HepG2 (cell line): ENCODE results near the gene CEP164. TPM values are rescaled to one million over a fixed set of nuclear protein-coding genes. Genes with fewer than 3 reads are reported as not detected.

Experiments used
- ARNTL ChIP-seq: sonication (generic); formaldehyde crosslinking; IDR thresholded peaks from 2 replicates; pipeline ENCODE4 v1.4.0; 2020; ENCODE audit warnings: mild to moderate bottlenecking, missing genetic modification reagents
- ATM ChIP-seq: fragments of 450-650 bp; IDR thresholded peaks from 2 replicates; pipeline ENCODE4 v1.7.1; 2017; ENCODE audit warnings: mild to moderate bottlenecking, borderline replicate concordance
- FOXO1 ChIP-seq: sonication (generic); formaldehyde crosslinking; IDR thresholded peaks from 2 replicates; pipeline ENCODE4 v1.4.0; 2020; ENCODE audit warnings: missing genetic modification reagents
- GZF1 ChIP-seq: sonication (generic); formaldehyde crosslinking; IDR thresholded peaks from 2 replicates; pipeline ENCODE4 v1.5.1; 2020; ENCODE audit warnings: mild to moderate bottlenecking, missing genetic modification reagents
- JUNB ChIP-seq: sonication (generic); formaldehyde crosslinking; IDR thresholded peaks from 2 replicates; pipeline ENCODE4 v1.8.0; 2022; ENCODE audit warnings: missing genetic modification reagents, mild to moderate bottlenecking, borderline replicate concordance
- NR2F2 ChIP-seq: IDR thresholded peaks from 2 replicates; pipeline ENCODE4 v1.6.1; 2012; ENCODE audit warnings: low read depth, inconsistent platforms, borderline replicate concordance
- PHF21A ChIP-seq: sonication (generic); formaldehyde crosslinking; IDR thresholded peaks from 2 replicates; pipeline ENCODE4 v1.5.0; 2020; ENCODE audit warnings: mild to moderate bottlenecking, missing genetic modification reagents
- SIN3B ChIP-seq: fragments of 150-350 bp; IDR thresholded peaks from 2 replicates; pipeline ENCODE4 v1.6.1; 2014; ENCODE audit warnings: low read length
- ZFX ChIP-seq: sonication (generic); formaldehyde crosslinking; IDR thresholded peaks from 2 replicates; pipeline ENCODE4 v1.4.0; 2020; ENCODE audit warnings: mild to moderate bottlenecking, low read depth, missing genetic modification reagents, moderate library complexity
- ZNF136 ChIP-seq: sonication (generic); formaldehyde crosslinking; IDR thresholded peaks from 2 replicates; pipeline ENCODE4 v1.8.1; 2022; ENCODE audit warnings: low read depth, mild to moderate bottlenecking, moderate library complexity, missing genetic modification reagents
- ZNF382 ChIP-seq: sonication (generic); formaldehyde crosslinking; IDR thresholded peaks from 2 replicates; pipeline ENCODE4 v1.5.0; 2020; ENCODE audit warnings: missing genetic modification reagents, mild to moderate bottlenecking, borderline replicate concordance
- polyA plus RNA-seq, 8 experiments: library from polyadenylated mRNA; depleted of rRNA in 3 of 8; stranded (reverse) in 7 of 8; unstranded in 1 of 8; fragments of >200 nt; fragmentation: Illumina TruSeq in 4 of 8; extraction: Trizol in 4 of 8; gene quantifications; 2 replicates each; pipeline versions ENCODE4 v1.2.1 to v1.2.3, GENCODE V29; 2011 to 2016; ENCODE audit warnings: low read depth in 4 of 8, missing spikeins in 1 of 8, mixed read lengths in 1 of 8; ENCODE audit not compliant: insufficient read depth in 1 of 8
- total RNA-seq, 5 experiments: library from RNA; depleted of rRNA; stranded (reverse); fragments of >200 nt; fragmentation: Illumina TruSeq; extraction: Trizol; gene quantifications; 2 replicates each; pipeline ENCODE4 v1.2.3, GENCODE V29; 2016; ENCODE audit warnings: low read depth in 1 of 5
- TF ChIP-seq, protein P1 (sequence below): fragments of 450-650 bp; IDR thresholded peaks from 2 replicates; pipeline ENCODE4 v1.6.1; 2017; ENCODE audit warnings: mild to moderate bottlenecking
- TF ChIP-seq, protein P2 (sequence below): sonication (generic); formaldehyde crosslinking; IDR thresholded peaks from 2 replicates; pipeline ENCODE4 v1.5.0; 2020; ENCODE audit warnings: missing genetic modification reagents
- TF ChIP-seq, protein P3 (sequence below): IDR thresholded peaks from 2 replicates; pipeline ENCODE4 v1.6.1; 2016; ENCODE audit warnings: mild to moderate bottlenecking, missing biosample characterization, missing genetic modification reagents
- TF ChIP-seq, protein P4 (sequence below): sonication (generic); formaldehyde crosslinking; IDR thresholded peaks from 2 replicates; pipeline ENCODE4 v1.8.0; 2022; ENCODE audit warnings: missing genetic modification reagents, mild to moderate bottlenecking, moderate library complexity, borderline replicate concordance
- TF ChIP-seq, protein P5 (sequence below): sonication (generic); formaldehyde crosslinking; IDR thresholded peaks from 2 replicates; pipeline ENCODE4 v1.4.0; 2020; ENCODE audit warnings: mild to moderate bottlenecking, missing genetic modification reagents
- TF ChIP-seq, protein P6 (sequence below): sonication (generic); formaldehyde crosslinking; conservative IDR thresholded peaks from 2 replicates; pipeline ENCODE4 v1.8.0; 2022; ENCODE audit warnings: missing genetic modification reagents

Gene CEP164
- total and polyA plus RNA-seq, 2 of the 13 experiments (the other 11 are each of a cell fraction or from before 2014, with no cell fraction given), result 11.4 to 15.2 TPM

DNA sequence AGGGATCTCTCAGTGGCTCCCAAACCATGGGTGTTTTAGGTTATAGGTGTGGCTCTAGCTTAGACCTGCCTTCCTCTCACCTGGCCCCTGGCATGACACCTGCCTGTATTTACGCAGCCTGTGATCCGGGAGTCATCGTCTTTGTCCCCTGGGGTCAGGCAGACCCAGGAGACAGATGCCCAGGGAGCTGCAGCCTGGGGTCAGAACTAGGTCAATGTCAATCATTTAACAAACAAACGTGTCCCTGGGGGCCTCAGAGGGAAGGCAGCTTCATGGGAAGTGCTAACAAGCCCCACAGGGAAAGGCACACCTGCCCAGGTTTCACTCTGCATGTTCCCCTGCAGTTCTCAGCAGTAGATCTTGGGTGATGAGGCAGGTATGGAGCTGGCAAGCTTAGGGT lies 24.6 kb upstream of the CEP164 start (continued):
- TF ChIP-seq, protein P1, sequence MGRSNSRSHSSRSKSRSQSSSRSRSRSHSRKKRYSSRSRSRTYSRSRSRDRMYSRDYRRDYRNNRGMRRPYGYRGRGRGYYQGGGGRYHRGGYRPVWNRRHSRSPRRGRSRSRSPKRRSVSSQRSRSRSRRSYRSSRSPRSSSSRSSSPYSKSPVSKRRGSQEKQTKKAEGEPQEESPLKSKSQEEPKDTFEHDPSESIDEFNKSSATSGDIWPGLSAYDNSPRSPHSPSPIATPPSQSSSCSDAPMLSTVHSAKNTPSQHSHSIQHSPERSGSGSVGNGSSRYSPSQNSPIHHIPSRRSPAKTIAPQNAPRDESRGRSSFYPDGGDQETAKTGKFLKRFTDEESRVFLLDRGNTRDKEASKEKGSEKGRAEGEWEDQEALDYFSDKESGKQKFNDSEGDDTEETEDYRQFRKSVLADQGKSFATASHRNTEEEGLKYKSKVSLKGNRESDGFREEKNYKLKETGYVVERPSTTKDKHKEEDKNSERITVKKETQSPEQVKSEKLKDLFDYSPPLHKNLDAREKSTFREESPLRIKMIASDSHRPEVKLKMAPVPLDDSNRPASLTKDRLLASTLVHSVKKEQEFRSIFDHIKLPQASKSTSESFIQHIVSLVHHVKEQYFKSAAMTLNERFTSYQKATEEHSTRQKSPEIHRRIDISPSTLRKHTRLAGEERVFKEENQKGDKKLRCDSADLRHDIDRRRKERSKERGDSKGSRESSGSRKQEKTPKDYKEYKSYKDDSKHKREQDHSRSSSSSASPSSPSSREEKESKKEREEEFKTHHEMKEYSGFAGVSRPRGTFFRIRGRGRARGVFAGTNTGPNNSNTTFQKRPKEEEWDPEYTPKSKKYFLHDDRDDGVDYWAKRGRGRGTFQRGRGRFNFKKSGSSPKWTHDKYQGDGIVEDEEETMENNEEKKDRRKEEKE, result no peak
- TF ChIP-seq ZFX, result no peak
- TF ChIP-seq PHF21A, result peak; percentile 53; the same call in 1 of the 2 replicates
- TF ChIP-seq ZNF382 (CRISPR knock-in tag), result no peak
- TF ChIP-seq, protein P2, sequence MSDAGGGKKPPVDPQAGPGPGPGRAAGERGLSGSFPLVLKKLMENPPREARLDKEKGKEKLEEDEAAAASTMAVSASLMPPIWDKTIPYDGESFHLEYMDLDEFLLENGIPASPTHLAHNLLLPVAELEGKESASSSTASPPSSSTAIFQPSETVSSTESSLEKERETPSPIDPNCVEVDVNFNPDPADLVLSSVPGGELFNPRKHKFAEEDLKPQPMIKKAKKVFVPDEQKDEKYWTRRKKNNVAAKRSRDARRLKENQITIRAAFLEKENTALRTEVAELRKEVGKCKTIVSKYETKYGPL (CRISPR knock-in tag), result no peak
- no peak for TF ChIP-seq ATM
- TF ChIP-seq, protein P3, sequence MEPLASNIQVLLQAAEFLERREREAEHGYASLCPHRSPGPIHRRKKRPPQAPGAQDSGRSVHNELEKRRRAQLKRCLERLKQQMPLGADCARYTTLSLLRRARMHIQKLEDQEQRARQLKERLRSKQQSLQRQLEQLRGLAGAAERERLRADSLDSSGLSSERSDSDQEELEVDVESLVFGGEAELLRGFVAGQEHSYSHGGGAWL (CRISPR knock-in tag), result no peak
- no peak for TF ChIP-seq SIN3B
- peak; percentile 72; the same call in 1 of the 2 replicates for TF ChIP-seq ARNTL
- TF ChIP-seq, protein P4, sequence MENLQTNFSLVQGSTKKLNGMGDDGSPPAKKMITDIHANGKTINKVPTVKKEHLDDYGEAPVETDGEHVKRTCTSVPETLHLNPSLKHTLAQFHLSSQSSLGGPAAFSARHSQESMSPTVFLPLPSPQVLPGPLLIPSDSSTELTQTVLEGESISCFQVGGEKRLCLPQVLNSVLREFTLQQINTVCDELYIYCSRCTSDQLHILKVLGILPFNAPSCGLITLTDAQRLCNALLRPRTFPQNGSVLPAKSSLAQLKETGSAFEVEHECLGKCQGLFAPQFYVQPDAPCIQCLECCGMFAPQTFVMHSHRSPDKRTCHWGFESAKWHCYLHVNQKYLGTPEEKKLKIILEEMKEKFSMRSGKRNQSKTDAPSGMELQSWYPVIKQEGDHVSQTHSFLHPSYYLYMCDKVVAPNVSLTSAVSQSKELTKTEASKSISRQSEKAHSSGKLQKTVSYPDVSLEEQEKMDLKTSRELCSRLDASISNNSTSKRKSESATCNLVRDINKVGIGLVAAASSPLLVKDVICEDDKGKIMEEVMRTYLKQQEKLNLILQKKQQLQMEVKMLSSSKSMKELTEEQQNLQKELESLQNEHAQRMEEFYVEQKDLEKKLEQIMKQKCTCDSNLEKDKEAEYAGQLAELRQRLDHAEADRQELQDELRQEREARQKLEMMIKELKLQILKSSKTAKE (CRISPR knock-in tag), result peak; percentile 92
- TF ChIP-seq JUNB (CRISPR knock-in tag), result no peak
- TF ChIP-seq NR2F2, result peak; percentile 72; the same call in 1 of the 2 replicates
- TF ChIP-seq FOXO1 (CRISPR knock-in tag), result peak; percentile 54; the same call in 1 of the 2 replicates
- no peak for TF ChIP-seq GZF1
- TF ChIP-seq ZNF136, result no peak
- TF ChIP-seq, protein P5, sequence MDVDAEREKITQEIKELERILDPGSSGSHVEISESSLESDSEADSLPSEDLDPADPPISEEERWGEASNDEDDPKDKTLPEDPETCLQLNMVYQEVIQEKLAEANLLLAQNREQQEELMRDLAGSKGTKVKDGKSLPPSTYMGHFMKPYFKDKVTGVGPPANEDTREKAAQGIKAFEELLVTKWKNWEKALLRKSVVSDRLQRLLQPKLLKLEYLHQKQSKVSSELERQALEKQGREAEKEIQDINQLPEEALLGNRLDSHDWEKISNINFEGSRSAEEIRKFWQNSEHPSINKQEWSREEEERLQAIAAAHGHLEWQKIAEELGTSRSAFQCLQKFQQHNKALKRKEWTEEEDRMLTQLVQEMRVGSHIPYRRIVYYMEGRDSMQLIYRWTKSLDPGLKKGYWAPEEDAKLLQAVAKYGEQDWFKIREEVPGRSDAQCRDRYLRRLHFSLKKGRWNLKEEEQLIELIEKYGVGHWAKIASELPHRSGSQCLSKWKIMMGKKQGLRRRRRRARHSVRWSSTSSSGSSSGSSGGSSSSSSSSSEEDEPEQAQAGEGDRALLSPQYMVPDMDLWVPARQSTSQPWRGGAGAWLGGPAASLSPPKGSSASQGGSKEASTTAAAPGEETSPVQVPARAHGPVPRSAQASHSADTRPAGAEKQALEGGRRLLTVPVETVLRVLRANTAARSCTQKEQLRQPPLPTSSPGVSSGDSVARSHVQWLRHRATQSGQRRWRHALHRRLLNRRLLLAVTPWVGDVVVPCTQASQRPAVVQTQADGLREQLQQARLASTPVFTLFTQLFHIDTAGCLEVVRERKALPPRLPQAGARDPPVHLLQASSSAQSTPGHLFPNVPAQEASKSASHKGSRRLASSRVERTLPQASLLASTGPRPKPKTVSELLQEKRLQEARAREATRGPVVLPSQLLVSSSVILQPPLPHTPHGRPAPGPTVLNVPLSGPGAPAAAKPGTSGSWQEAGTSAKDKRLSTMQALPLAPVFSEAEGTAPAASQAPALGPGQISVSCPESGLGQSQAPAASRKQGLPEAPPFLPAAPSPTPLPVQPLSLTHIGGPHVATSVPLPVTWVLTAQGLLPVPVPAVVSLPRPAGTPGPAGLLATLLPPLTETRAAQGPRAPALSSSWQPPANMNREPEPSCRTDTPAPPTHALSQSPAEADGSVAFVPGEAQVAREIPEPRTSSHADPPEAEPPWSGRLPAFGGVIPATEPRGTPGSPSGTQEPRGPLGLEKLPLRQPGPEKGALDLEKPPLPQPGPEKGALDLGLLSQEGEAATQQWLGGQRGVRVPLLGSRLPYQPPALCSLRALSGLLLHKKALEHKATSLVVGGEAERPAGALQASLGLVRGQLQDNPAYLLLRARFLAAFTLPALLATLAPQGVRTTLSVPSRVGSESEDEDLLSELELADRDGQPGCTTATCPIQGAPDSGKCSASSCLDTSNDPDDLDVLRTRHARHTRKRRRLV (CRISPR knock-in tag), result no peak
- TF ChIP-seq, protein P6, sequence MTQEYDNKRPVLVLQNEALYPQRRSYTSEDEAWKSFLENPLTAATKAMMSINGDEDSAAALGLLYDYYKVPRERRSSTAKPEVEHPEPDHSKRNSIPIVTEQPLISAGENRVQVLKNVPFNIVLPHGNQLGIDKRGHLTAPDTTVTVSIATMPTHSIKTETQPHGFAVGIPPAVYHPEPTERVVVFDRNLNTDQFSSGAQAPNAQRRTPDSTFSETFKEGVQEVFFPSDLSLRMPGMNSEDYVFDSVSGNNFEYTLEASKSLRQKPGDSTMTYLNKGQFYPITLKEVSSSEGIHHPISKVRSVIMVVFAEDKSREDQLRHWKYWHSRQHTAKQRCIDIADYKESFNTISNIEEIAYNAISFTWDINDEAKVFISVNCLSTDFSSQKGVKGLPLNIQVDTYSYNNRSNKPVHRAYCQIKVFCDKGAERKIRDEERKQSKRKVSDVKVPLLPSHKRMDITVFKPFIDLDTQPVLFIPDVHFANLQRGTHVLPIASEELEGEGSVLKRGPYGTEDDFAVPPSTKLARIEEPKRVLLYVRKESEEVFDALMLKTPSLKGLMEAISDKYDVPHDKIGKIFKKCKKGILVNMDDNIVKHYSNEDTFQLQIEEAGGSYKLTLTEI, result no peak
